Measurements from ENCODE around the gene PDIA4.

DNA sequence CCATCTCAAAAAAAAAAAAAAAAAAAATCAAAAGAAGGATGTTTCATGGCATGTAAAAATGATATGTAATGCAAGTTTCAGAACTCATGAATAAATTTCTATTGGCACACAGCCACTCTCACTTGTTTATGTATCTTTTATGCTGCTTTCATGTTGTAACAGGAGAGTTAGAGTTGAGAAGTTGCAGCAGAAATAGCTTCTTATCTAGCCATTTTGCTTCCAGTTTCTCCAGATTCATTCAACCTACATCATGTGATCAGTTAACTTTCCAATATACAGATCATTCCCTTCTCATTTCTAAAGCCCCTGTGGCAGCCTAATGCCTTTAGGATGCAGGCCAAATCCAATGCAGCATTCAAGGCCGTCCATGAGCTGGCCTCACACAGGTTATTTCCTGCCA, 31.9 kb upstream of the PDIA4 start:
- no peak for TF ChIP-seq POLR2A (IDR thresholded peaks at IDR 0.05)
- TF ChIP-seq, protein P1, sequence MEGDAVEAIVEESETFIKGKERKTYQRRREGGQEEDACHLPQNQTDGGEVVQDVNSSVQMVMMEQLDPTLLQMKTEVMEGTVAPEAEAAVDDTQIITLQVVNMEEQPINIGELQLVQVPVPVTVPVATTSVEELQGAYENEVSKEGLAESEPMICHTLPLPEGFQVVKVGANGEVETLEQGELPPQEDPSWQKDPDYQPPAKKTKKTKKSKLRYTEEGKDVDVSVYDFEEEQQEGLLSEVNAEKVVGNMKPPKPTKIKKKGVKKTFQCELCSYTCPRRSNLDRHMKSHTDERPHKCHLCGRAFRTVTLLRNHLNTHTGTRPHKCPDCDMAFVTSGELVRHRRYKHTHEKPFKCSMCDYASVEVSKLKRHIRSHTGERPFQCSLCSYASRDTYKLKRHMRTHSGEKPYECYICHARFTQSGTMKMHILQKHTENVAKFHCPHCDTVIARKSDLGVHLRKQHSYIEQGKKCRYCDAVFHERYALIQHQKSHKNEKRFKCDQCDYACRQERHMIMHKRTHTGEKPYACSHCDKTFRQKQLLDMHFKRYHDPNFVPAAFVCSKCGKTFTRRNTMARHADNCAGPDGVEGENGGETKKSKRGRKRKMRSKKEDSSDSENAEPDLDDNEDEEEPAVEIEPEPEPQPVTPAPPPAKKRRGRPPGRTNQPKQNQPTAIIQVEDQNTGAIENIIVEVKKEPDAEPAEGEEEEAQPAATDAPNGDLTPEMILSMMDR (IDR thresholded peaks at IDR 0.05) = no peak

Data from uterus (tissue), 2 donors.